Ascending aorta (tissue), 2 donors: ENCODE results near the gene MZT2A. TPM values are rescaled to one million over a fixed set of nuclear protein-coding genes. Genes with fewer than 3 reads are reported as not detected.
"Not testable (repeated sequence)": the region's sequence is repeated elsewhere in the genome, so short reads cannot be mapped to it uniquely, and the experiment has no call there.

Experiments
- DNase-seq, 2 donors: peaks; one replicate each; pipeline ENCODE4 v3.0.0-alpha.2; 2019; ENCODE audit warnings: low spot score in 2 of 2
- H3K27ac ChIP-seq, 2 donors: fragments of 200-600 bp; sonication (generic); one replicate each; pipeline ENCODE4 v1.5.1; 2016 to 2017; ENCODE audit warnings: mild to moderate bottlenecking in 1 of 2
- H3K27me3 ChIP-seq: fragments of 200-600 bp; sonication (generic); one replicate; pipeline ENCODE4 v1.5.1; 2017
- H3K36me3 ChIP-seq, 2 donors: fragments of 200-600 bp; sonication (generic); one replicate each; pipeline ENCODE4 v1.5.1; 2016
- H3K4me1 ChIP-seq, 2 donors: fragments of 200-600 bp; sonication (generic); one replicate each; pipeline ENCODE4 v1.5.1; 2016 to 2017; ENCODE audit warnings: mild to moderate bottlenecking in 1 of 2
- H3K4me3 ChIP-seq, 2 donors: fragments of 200-600 bp; sonication (generic); one replicate each; pipeline ENCODE4 v1.5.1; 2016 to 2017; ENCODE audit warnings: mild to moderate bottlenecking in 1 of 2
- H3K9me3 ChIP-seq, 2 donors: fragments of 200-600 bp; sonication (generic); one replicate each; pipeline ENCODE4 v1.5.1; 2016
- CTCF ChIP-seq, 3 experiments: fragments of 200-600 bp in 2 of 3; fragments of 450-650 bp in 1 of 3; sonication (generic) in 2 of 3; IDR thresholded peaks; one replicate each; pipeline ENCODE4 v1.5.1; 2016 to 2019; ENCODE audit warnings: antibody characterized with exemption in 3 of 3, mild to moderate bottlenecking in 1 of 3, moderate library complexity in 1 of 3
- intact Hi-C: fragments of 100-400 bp; cut with DNase I; formaldehyde crosslinking; loops from one replicate; pipeline ENCODE4 v1.15.1; 2023
- total RNA-seq: library from RNA; depleted of rRNA; stranded (reverse); fragments of >200 nt; gene quantifications from one replicate; pipeline ENCODE4 v1.1.0, GENCODE V29; 2016

MZT2A gene
- total RNA-seq, 1 donor from 2014 or later: 108 TPM

GRCh38 chr2:131482506-131483155, 9.6 kb downstream of the MZT2A start:
- H3K9me3 ChIP-seq, H3K27ac ChIP-seq, intact Hi-C loops, H3K4me3 ChIP-seq, H3K27me3 ChIP-seq, H3K4me1 ChIP-seq, DNase-seq, H3K36me3 ChIP-seq: not testable (repeated sequence)

GRCh38 chr2:131480351-131480750, 11.8 kb downstream of the MZT2A start:
- H3K4me1 ChIP-seq, H3K9me3 ChIP-seq, H3K36me3 ChIP-seq, intact Hi-C loops, H3K27ac ChIP-seq, DNase-seq, H3K27me3 ChIP-seq, H3K4me3 ChIP-seq: not testable (repeated sequence)

GRCh38 chr2:131478850-131479461, 13.2 kb downstream of the MZT2A start:
- H3K4me3 ChIP-seq, H3K36me3 ChIP-seq, DNase-seq, H3K4me1 ChIP-seq, H3K9me3 ChIP-seq, intact Hi-C loops, H3K27ac ChIP-seq, H3K27me3 ChIP-seq: not testable (repeated sequence)

GRCh38 chr2:131478074-131478849, 13.9 kb downstream of the MZT2A start:
- intact Hi-C loops, H3K9me3 ChIP-seq, H3K36me3 ChIP-seq, DNase-seq, H3K4me3 ChIP-seq, H3K27me3 ChIP-seq, H3K4me1 ChIP-seq, H3K27ac ChIP-seq: not testable (repeated sequence)

GRCh38 chr2:131477227-131477626, 15.0 kb downstream of the MZT2A start:
- DNase-seq, H3K4me1 ChIP-seq, intact Hi-C loops, H3K4me3 ChIP-seq, H3K27me3 ChIP-seq, H3K36me3 ChIP-seq, H3K9me3 ChIP-seq, H3K27ac ChIP-seq: not testable (repeated sequence)

- intact Hi-C loops, H3K36me3 ChIP-seq, DNase-seq, H3K9me3 ChIP-seq, H3K4me1 ChIP-seq, H3K27me3 ChIP-seq, H3K27ac ChIP-seq, H3K4me3 ChIP-seq: not testable (repeated sequence)
Measured at GRCh38 chr2:131476363-131476762, 15.8 kb downstream of the MZT2A start.

GRCh38 chr2:131475831-131476230, 16.4 kb downstream of the MZT2A start, which contains the start of gene TUBA3D:
TUBA3D (plus strand) TSS chr2:131476119; CDS start chr2:131476200, 81 bp downstream.
- no peaks in the 10 kb centered on the region for H3K36me3 ChIP-seq
- DNase-seq: no peak
- H3K27me3 ChIP-seq: no peaks in the 10 kb centered on the region
- no peak within 1 kb of the TSS for H3K4me3 ChIP-seq
- H3K9me3 ChIP-seq: no peaks in the 10 kb centered on the region
- no peak within 1 kb of the TSS for H3K27ac ChIP-seq
- intact Hi-C loops: no loop called here
- TF ChIP-seq CTCF (IDR thresholded peaks at IDR 0.05): no peak
- no peaks in the 10 kb centered on the region for H3K4me1 ChIP-seq

- H3K27ac ChIP-seq, H3K4me1 ChIP-seq, H3K27me3 ChIP-seq, DNase-seq, H3K36me3 ChIP-seq, H3K9me3 ChIP-seq, H3K4me3 ChIP-seq, intact Hi-C loops: not testable (repeated sequence)
Measured at GRCh38 chr2:131473266-131473665, 18.9 kb downstream of the MZT2A start.

GRCh38 chr2:131471624-131472023, 20.6 kb downstream of the MZT2A start:
- H3K4me1 ChIP-seq, H3K27ac ChIP-seq, H3K27me3 ChIP-seq, intact Hi-C loops, H3K4me3 ChIP-seq, H3K36me3 ChIP-seq, H3K9me3 ChIP-seq, DNase-seq: not testable (repeated sequence)

GRCh38 chr2:131470944-131471343, 21.3 kb downstream of the MZT2A start:
- H3K36me3 ChIP-seq, H3K4me1 ChIP-seq, H3K9me3 ChIP-seq, intact Hi-C loops, H3K4me3 ChIP-seq, H3K27me3 ChIP-seq, DNase-seq, H3K27ac ChIP-seq: not testable (repeated sequence)

GRCh38 chr2:131467722-131468121, 24.5 kb downstream of the MZT2A start:
- H3K36me3 ChIP-seq, DNase-seq, H3K27me3 ChIP-seq, H3K4me3 ChIP-seq, intact Hi-C loops, H3K4me1 ChIP-seq, H3K27ac ChIP-seq, H3K9me3 ChIP-seq: not testable (repeated sequence)

GRCh38 chr2:131454914-131455313, 37.3 kb downstream of the MZT2A start:
- H3K27me3 ChIP-seq, H3K9me3 ChIP-seq, H3K4me3 ChIP-seq, H3K4me1 ChIP-seq, H3K27ac ChIP-seq, intact Hi-C loops, DNase-seq, H3K36me3 ChIP-seq: not testable (repeated sequence)

- intact Hi-C loops, H3K9me3 ChIP-seq, DNase-seq, H3K36me3 ChIP-seq, H3K27me3 ChIP-seq, H3K4me3 ChIP-seq, H3K4me1 ChIP-seq, H3K27ac ChIP-seq: not testable (repeated sequence)
Measured at GRCh38 chr2:131451265-131451949, 40.8 kb downstream of the MZT2A start.
